CD14-positive monocyte (primary cell): ENCODE data around the gene C2CD5. TPM values are rescaled to one million over a fixed set of nuclear protein-coding genes. Genes with fewer than 3 reads are reported as not detected.

Experiments used
- DNase-seq, 3 donors: peaks; one replicate each; pipeline ENCODE4 v3.0.0-alpha.2; 2011 to 2022
- H2AFZ ChIP-seq: 2 replicates; pipeline ENCODE4 v1.6.0; 2012; ENCODE audit warnings: mild to moderate bottlenecking, low read depth, low read length, inconsistent platforms; ENCODE audit not compliant: insufficient read depth, poor library complexity, severe bottlenecking
- H3K27ac ChIP-seq, 2 donors: 1 replicate in 1 of 2; 2 replicates in 1 of 2; pipeline ENCODE4 v1.5.1; 2012 to 2013; ENCODE audit warnings: low read length in 2 of 2, control low read depth in 1 of 2, inconsistent platforms in 1 of 2, low read depth in 1 of 2, mild to moderate bottlenecking in 1 of 2
- H3K27me3 ChIP-seq, 2 donors: one replicate each; pipeline versions ENCODE4 v1.6.0 to v1.6.1; 2011 to 2013; ENCODE audit warnings: low read length in 2 of 2; ENCODE audit not compliant: control insufficient read depth in 2 of 2, insufficient read depth in 2 of 2
- H3K36me3 ChIP-seq, 2 donors: replicated peaks in 1 of 2; 1 replicate in 1 of 2; 2 replicates in 1 of 2; pipeline versions ENCODE4 v1.5.1 to v1.6.1; 2012 to 2013; ENCODE audit warnings: low read length in 2 of 2, control low read depth in 1 of 2, inconsistent platforms in 1 of 2, mild to moderate bottlenecking in 1 of 2; ENCODE audit not compliant: insufficient read depth in 2 of 2, control insufficient read depth in 1 of 2
- H3K4me1 ChIP-seq, 2 donors: 1 replicate in 1 of 2; 2 replicates in 1 of 2; pipeline versions ENCODE4 v1.5.1 to v1.6.1; 2012 to 2013; ENCODE audit warnings: low read length in 2 of 2, control low read depth in 1 of 2, inconsistent platforms in 1 of 2, mild to moderate bottlenecking in 1 of 2, moderate library complexity in 1 of 2; ENCODE audit not compliant: insufficient read depth in 2 of 2, control insufficient read depth in 1 of 2
- H3K4me2 ChIP-seq: replicated peaks from 2 replicates; pipeline ENCODE3; 2012; ENCODE audit warnings: low read length, moderate library complexity, mild to moderate bottlenecking; ENCODE audit not compliant: poor library complexity, severe bottlenecking; ENCODE audit errors: extremely low read depth
- H3K4me3 ChIP-seq, 3 experiments: fragments of 200-600 bp in 1 of 3; sonication (generic) in 1 of 3; replicated peaks in 1 of 3; 1 replicate in 2 of 3; 2 replicates in 1 of 3; pipeline ENCODE4 v1.5.1; 2011 to 2013; ENCODE audit warnings: low read length in 3 of 3, mild to moderate bottlenecking in 3 of 3, control low read depth in 2 of 3, low read depth in 2 of 3, inconsistent platforms in 1 of 3, moderate library complexity in 1 of 3
- H3K79me2 ChIP-seq: 2 replicates; pipeline ENCODE4 v1.6.0; 2012; ENCODE audit warnings: mild to moderate bottlenecking, control low read depth, inconsistent platforms, low read length, moderate library complexity; ENCODE audit not compliant: insufficient read depth
- H3K9ac ChIP-seq: 2 replicates; pipeline ENCODE4 v1.6.0; 2017; ENCODE audit warnings: low read length, mild to moderate bottlenecking; ENCODE audit not compliant: insufficient read depth, poor library complexity, severe bottlenecking
- H3K9me3 ChIP-seq, 2 donors: replicated peaks in 1 of 2; 1 replicate in 1 of 2; 2 replicates in 1 of 2; pipeline versions ENCODE4 v1.5.1 to v1.6.1; 2012 to 2013; ENCODE audit warnings: low read length in 2 of 2, control low read depth in 1 of 2; ENCODE audit not compliant: control insufficient read depth in 1 of 2, insufficient read depth in 1 of 2
- H4K20me1 ChIP-seq: 2 replicates; pipeline ENCODE4 v1.6.0; 2012; ENCODE audit warnings: mild to moderate bottlenecking, low read length, control low read depth, moderate library complexity; ENCODE audit not compliant: insufficient read depth
- H3K27ac Mint-ChIP-seq, 7 donors: one replicate each; pipeline ENCODE4 v1.8.0; 2020; ENCODE audit warnings: mild to moderate bottlenecking in 7 of 7, mixed read lengths in 7 of 7, moderate library complexity in 6 of 7, inconsistent platforms in 2 of 7
- H3K27me3 Mint-ChIP-seq, 3 donors: one replicate each; pipeline ENCODE4 v1.8.0; 2021 to 2022; ENCODE audit warnings: low read depth in 3 of 3, mild to moderate bottlenecking in 3 of 3, mixed read lengths in 3 of 3, moderate library complexity in 3 of 3, inconsistent platforms in 1 of 3
- H3K36me3 Mint-ChIP-seq, 2 donors: one replicate each; pipeline ENCODE4 v1.8.0; 2020; ENCODE audit warnings: mixed read lengths in 2 of 2, inconsistent platforms in 1 of 2, mild to moderate bottlenecking in 1 of 2
- H3K4me1 Mint-ChIP-seq: one replicate; pipeline ENCODE4 v1.8.0; 2020; ENCODE audit warnings: mild to moderate bottlenecking, mixed read lengths
- H3K4me3 Mint-ChIP-seq, 2 donors: one replicate each; pipeline ENCODE4 v1.8.0; 2020; ENCODE audit warnings: mild to moderate bottlenecking in 2 of 2, mixed read lengths in 2 of 2, moderate library complexity in 1 of 2
- H3K9me3 Mint-ChIP-seq, 7 donors: one replicate each; pipeline ENCODE4 v1.8.0; 2020 to 2022; ENCODE audit warnings: mixed read lengths in 7 of 7, mild to moderate bottlenecking in 6 of 7, moderate library complexity in 6 of 7, inconsistent platforms in 2 of 7
- CTCF ChIP-seq: fragments of 200-600 bp; IDR thresholded peaks from one replicate; pipeline ENCODE4 v1.8.0; 2022; ENCODE audit warnings: antibody characterized with exemption, mild to moderate bottlenecking
- WGBS: methylation state at CpG from one replicate; pipeline ENCODE4 v1.1.5; 2013; ENCODE audit warnings: missing lambda C conversion rate; ENCODE audit not compliant: insufficient coverage; 5-methylcytosine and 5-hydroxymethylcytosine counted together
- intact Hi-C, 2 donors: fragments of 100-400 bp; cut with micrococcal nuclease; formaldehyde crosslinking; loops; one replicate each; pipeline versions ENCODE4 v1.15.0 to v1.15.1; 2023
- polyA plus RNA-seq, 3 donors: library from polyadenylated mRNA; depleted of rRNA in 1 of 3; unstranded in 2 of 3; stranded (reverse) in 1 of 3; fragments of 300-500 nt in 2 of 3; fragments of >200 nt in 1 of 3; fragmentation: Illumina TruSeq in 2 of 3; gene quantifications; 1 replicate in 2 of 3; 2 replicates in 1 of 3; pipeline ENCODE4 v1.2.3, GENCODE V29; 2012 to 2021

Gene C2CD5
- polyA plus RNA-seq, 3 donors = 13.0 to 22.8 (median 13.6) TPM

DNA sequence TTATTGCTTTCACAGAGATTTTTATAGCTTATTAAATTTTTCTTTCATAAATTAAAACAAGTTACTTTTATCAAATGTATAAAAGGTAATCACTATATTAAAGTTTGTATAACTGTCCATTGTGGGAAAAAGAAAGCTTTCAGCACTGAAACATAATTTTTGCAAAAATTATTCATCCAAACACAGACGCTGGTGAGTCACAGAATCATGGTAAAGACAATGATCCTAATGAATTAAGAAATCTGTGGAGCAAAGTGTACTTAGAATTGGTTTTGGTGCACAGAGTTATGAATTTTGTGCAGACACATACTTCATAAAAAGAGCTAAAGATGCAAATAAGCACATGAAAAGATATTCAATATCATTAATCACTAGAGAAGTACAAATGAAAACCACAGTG is 31.7 kb upstream of the C2CD5 start:
- Mint-ChIP-seq H3K27me3 (peaks cover 0 to 1% (median 0%) of the 10 kb centered on the region in 3 donors), H3K36me3 (no peaks in the 10 kb centered on the region), H3K4me3 (no peak overlapping the region), H3K27ac (no peak overlapping the region), H3K4me1 (no peaks in the 10 kb centered on the region), H3K9me3 (peaks cover 0 to 6% (median 1%) of the 10 kb centered on the region in 7 donors)
- WGBS = no CpG with 5 or more reads among the region's 1 CpG
- no peaks in the 10 kb centered on the region for H3K27me3 ChIP-seq
- no peaks in the 10 kb centered on the region for H3K79me2 ChIP-seq
- no peaks in the 10 kb centered on the region for H4K20me1 ChIP-seq
- DNase-seq = no peak
- H3K27ac ChIP-seq = no peak overlapping the region
- no peak overlapping the region for H3K4me3 ChIP-seq
- H3K4me1 ChIP-seq = no peaks in the 10 kb centered on the region
- H2AFZ ChIP-seq = no peak overlapping the region
- intact Hi-C loops = no loop called here
- no peak for TF ChIP-seq CTCF
- no peaks in the 10 kb centered on the region for H3K9me3 ChIP-seq
- H3K9ac ChIP-seq = no peak overlapping the region
- H3K36me3 ChIP-seq = no peaks in the 10 kb centered on the region
- no peak overlapping the region for H3K4me2 ChIP-seq

DNA sequence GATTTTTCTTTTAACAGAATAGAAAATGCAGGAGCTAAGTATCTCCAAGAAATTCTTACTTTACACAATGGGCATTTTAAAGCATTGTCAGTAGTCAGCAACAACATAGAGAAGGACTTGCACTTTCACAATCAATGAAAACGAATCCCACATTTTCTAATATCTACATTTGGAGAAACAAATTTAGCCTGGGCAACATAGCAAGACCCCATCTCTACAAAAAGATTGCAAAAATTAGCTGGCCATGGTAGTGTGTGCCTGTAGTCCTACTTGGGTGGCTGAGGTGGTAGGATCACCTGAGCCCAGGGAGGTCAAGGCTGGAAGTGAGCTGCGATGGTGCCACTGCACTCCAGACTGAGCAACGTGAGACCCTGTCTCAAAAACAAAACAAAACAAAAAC is 30.6 kb upstream of the C2CD5 start:
- Histone ChIP-seq H3K27me3 (no peaks in the 10 kb centered on the region), H3K79me2 (no peaks in the 10 kb centered on the region), H4K20me1 (no peaks in the 10 kb centered on the region), H3K4me1 (no peaks in the 10 kb centered on the region), H3K4me3 (no peak overlapping the region), H3K9me3 (no peaks in the 10 kb centered on the region), H3K27ac (no peak overlapping the region), H2AFZ (no peak overlapping the region), H3K9ac (no peak overlapping the region), H3K36me3 (no peaks in the 10 kb centered on the region), H3K4me2 (no peak overlapping the region)
- no peak for DNase-seq
- no CpG with 5 or more reads among the region's 3 CpGs for WGBS
- peaks cover 0 to 1% (median 0%) of the 10 kb centered on the region in 3 donors for H3K27me3 Mint-ChIP-seq
- no peaks in the 10 kb centered on the region for H3K36me3 Mint-ChIP-seq
- H3K27ac Mint-ChIP-seq = no peak overlapping the region
- no peak for TF ChIP-seq CTCF
- intact Hi-C loops = no loop called here
- H3K4me1 Mint-ChIP-seq = no peaks in the 10 kb centered on the region
- no peak overlapping the region for H3K4me3 Mint-ChIP-seq
- H3K9me3 Mint-ChIP-seq = peaks cover 0 to 5% (median under 1%) of the 10 kb centered on the region in 7 donors
